Brain microvascular endothelial cell (primary cell): ENCODE results near the gene SETD1B.

Source experiments
- DNase-seq: peaks from one replicate; pipeline ENCODE4 v3.0.0-alpha.2; 2020
- H3K27ac ChIP-seq: fragments of 250-450 bp; sonication (Bioruptor Pico); 2 replicates; pipeline ENCODE4 v1.5.1; 2020; ENCODE audit warnings: mild to moderate bottlenecking, moderate library complexity
- H3K27me3 ChIP-seq: fragments of 250-450 bp; sonication (Bioruptor Pico); replicated peaks from 2 replicates; pipeline ENCODE4 v1.5.1; 2020; ENCODE audit warnings: mild to moderate bottlenecking
- H3K36me3 ChIP-seq: fragments of 250-450 bp; sonication (Bioruptor Pico); replicated peaks from 2 replicates; pipeline ENCODE4 v1.5.1; 2020; ENCODE audit warnings: mild to moderate bottlenecking
- H3K4me3 ChIP-seq: 2 replicates; pipeline ENCODE4 v1.5.1; 2011; ENCODE audit warnings: low read depth, mild to moderate bottlenecking, control low read depth, low read length, moderate library complexity
- in situ Hi-C: cut with HindIII; loops from 2 replicates; pipeline ENCODE4 v1.10.0; 2017; ENCODE audit warnings: low sequenced_read_pairs, low pct_ligation_motif_present
- TF ChIP-seq, protein P1 (sequence below): IDR thresholded peaks from 2 replicates; pipeline ENCODE4 v1.5.1; 2011; ENCODE audit warnings: low read depth, mild to moderate bottlenecking, moderate library complexity, low read length, control low read depth, inconsistent platforms; ENCODE audit errors: missing control alignments

The SETD1B gene

GRCh38 chr12:121800694-121801594 is 2.9 kb upstream of the SETD1B start:
- in situ Hi-C loops: no loop called here

DNA sequence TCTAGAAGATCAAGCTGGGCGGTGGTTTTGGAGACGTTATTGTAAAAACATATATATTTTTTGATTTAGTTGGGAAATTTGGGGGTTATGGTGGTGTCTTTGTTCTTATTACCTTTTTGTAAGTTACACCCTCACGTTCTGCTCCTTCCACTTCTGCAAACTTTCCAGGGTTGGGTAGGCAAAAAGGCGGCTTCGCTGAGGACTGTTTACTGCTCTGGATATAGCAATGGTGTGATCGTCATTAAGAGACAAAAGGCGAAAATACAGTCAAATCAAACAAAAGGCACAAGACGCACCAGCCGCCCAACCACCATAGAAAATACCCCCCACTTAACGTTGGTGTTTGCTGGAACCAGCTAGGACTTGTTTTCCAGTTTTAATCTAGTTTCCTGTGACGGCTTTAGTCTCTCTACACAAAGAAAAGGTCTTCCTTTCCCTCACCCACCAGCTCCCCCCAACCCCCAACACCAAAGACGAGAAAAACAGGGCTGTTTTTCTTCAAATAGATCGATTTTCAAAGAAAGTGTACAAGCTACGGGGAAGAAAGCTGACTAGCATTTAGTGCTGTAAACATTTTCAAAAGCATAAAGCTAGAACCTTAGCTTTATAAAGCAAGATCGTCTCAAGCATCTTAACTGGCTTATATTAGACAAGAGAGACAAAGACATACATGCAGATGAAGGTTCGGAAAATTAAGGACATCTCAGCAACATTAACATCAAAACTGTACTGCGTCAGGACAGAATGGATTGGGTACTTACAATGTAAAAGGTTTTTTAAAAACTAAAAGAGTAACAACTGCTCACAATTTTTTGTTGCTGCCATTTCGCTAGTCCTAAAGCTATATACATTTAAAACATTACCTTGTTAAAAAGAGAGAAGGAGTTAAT is 2.0 kb upstream of the SETD1B start:
- H3K36me3 ChIP-seq: no peaks in the 10 kb centered on the region
- in situ Hi-C loops: no loop called here
- no peaks in the 10 kb centered on the region for H3K27me3 ChIP-seq
- TF ChIP-seq, protein P1, sequence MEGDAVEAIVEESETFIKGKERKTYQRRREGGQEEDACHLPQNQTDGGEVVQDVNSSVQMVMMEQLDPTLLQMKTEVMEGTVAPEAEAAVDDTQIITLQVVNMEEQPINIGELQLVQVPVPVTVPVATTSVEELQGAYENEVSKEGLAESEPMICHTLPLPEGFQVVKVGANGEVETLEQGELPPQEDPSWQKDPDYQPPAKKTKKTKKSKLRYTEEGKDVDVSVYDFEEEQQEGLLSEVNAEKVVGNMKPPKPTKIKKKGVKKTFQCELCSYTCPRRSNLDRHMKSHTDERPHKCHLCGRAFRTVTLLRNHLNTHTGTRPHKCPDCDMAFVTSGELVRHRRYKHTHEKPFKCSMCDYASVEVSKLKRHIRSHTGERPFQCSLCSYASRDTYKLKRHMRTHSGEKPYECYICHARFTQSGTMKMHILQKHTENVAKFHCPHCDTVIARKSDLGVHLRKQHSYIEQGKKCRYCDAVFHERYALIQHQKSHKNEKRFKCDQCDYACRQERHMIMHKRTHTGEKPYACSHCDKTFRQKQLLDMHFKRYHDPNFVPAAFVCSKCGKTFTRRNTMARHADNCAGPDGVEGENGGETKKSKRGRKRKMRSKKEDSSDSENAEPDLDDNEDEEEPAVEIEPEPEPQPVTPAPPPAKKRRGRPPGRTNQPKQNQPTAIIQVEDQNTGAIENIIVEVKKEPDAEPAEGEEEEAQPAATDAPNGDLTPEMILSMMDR: no peak
- peak overlapping the region; percentile 68 for H3K4me3 ChIP-seq
- H3K27ac ChIP-seq: peak overlapping the region; percentile 97
- no peak for DNase-seq

More at GRCh38 chr12:121800694-121801594, 2.9 kb upstream of the SETD1B start:
- peak overlapping the region; percentile 97 for H3K27ac ChIP-seq
- TF ChIP-seq, protein P1: no peak
- H3K4me3 ChIP-seq: peak overlapping the region; percentile 68
- peak; percentile 70 for DNase-seq
- H3K27me3 ChIP-seq: no peaks in the 10 kb centered on the region
- no peaks in the 10 kb centered on the region for H3K36me3 ChIP-seq

- H3K36me3 ChIP-seq: no peaks in the 10 kb centered on the region
- no peak for DNase-seq
- no peaks in the 10 kb centered on the region for H3K27me3 ChIP-seq
- peak overlapping the region; percentile 97 for H3K27ac ChIP-seq
- TF ChIP-seq, protein P1: no peak
- H3K4me3 ChIP-seq: peak overlapping the region; percentile 68
- in situ Hi-C loops: no loop called here
Measured at GRCh38 chr12:121802485-121802842, 1.3 kb upstream of the SETD1B start.

GRCh38 chr12:121802843-121803698 is 738 bp upstream of the SETD1B start:
- H3K27ac ChIP-seq: peak overlapping the region; percentile 97
- H3K4me3 ChIP-seq: peak overlapping the region; percentile 68
- no peaks in the 10 kb centered on the region for H3K27me3 ChIP-seq
- peak; percentile 92 for DNase-seq
- in situ Hi-C loops: no loop called here
- TF ChIP-seq, protein P1: no peak
- peaks cover 2% of the 10 kb centered on the region for H3K36me3 ChIP-seq

DNA sequence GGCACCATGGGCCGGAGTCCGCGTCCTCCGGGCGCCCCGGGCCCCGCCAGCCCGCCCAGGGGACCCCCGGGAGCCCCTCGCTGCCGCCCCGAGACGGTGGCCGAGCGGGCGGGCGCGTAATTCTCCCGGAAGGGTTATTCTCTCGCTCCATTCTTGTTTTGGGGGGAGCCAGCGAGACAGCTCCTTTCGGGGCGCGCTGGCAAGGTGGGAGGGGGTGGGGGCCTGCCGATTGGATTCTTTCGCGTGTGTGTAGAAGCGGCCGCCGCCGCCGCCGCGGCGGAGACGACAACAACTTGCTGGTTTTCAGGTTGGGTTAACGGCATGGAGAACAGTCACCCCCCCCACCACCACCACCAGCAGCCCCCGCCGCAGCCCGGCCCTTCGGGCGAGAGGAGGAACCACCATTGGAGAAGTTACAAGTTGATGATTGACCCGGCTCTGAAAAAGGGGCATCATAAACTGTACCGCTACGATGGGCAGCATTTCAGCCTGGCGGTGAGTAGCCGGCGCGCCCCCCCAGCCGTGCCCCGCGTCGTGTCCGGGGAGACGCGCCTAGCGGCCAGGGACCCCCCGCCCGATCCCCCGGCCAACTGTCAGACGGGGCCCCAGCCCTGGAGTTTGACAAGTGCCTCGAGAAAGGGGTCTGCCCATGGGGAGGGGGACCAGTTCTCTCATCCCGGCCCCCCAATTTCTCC is 755 bp downstream of the SETD1B start:
- peaks cover 17% of the 10 kb centered on the region for H3K36me3 ChIP-seq
- no peaks in the 10 kb centered on the region for H3K27me3 ChIP-seq
- in situ Hi-C loops: no loop called here
- H3K4me3 ChIP-seq: peak overlapping the region; percentile 68
- DNase-seq: no peak
- peak overlapping the region; percentile 26 for H3K27ac ChIP-seq
- TF ChIP-seq, protein P1: no peak
